GM18861 (cell line): ENCODE data around the gene PPP1R3G.

Experiments used
- ATAC-seq: cut with Tn5 transposase; IDR thresholded peaks from one replicate; pipeline ENCODE4 v1.9.1; 2021; ENCODE audit not compliant: unreplicated experiment

PPP1R3G gene

GRCh38 chr6:5093231-5094015, 8.3 kb downstream of the PPP1R3G start:
- no peak for ATAC-seq

GRCh38 chr6:5094327-5094726, 9.2 kb downstream of the PPP1R3G start:
- no peak for ATAC-seq

- ATAC-seq, result peak; percentile 75
These were observed 10.1 kb downstream of the PPP1R3G start for GRCh38 chr6:5095236-5095635.

GRCh38 chr6:5096482-5096881, 11.3 kb downstream of the PPP1R3G start:
- ATAC-seq, result no peak

GRCh38 chr6:5098501-5099270, 13.5 kb downstream of the PPP1R3G start:
- no peak for ATAC-seq

- no peak for ATAC-seq
These were observed 14.4 kb downstream of the PPP1R3G start for GRCh38 chr6:5099537-5099936.

GRCh38 chr6:5100806-5101205, 15.7 kb downstream of the PPP1R3G start:
- ATAC-seq, result no peak

GRCh38 chr6:5102267-5102970, 17.3 kb downstream of the PPP1R3G start:
- ATAC-seq, result no peak

- ATAC-seq, result no peak
These were observed 18.1 kb downstream of the PPP1R3G start for GRCh38 chr6:5103250-5103649.

GRCh38 chr6:5104667-5105066, 19.5 kb downstream of the PPP1R3G start:
- ATAC-seq, result no peak

- ATAC-seq, result no peak
These were observed 20.0 kb downstream of the PPP1R3G start for GRCh38 chr6:5105146-5105545.

- ATAC-seq, result no peak
These were observed 22.2 kb downstream of the PPP1R3G start for GRCh38 chr6:5107341-5107740.

- ATAC-seq, result no peak
These were observed 22.9 kb downstream of the PPP1R3G start for GRCh38 chr6:5108068-5108467.

GRCh38 chr6:5108536-5109150, 23.5 kb downstream of the PPP1R3G start:
- no peak for ATAC-seq

- no peak for ATAC-seq
These were observed 24.3 kb downstream of the PPP1R3G start for GRCh38 chr6:5109436-5109835.

GRCh38 chr6:5110246-5110645, 25.1 kb downstream of the PPP1R3G start:
- no peak for ATAC-seq

GRCh38 chr6:5111626-5112025, 26.5 kb downstream of the PPP1R3G start:
- ATAC-seq, result no peak

- ATAC-seq, result no peak
These were observed 27.1 kb downstream of the PPP1R3G start for GRCh38 chr6:5112066-5112799.

GRCh38 chr6:5113096-5113495, 28.0 kb downstream of the PPP1R3G start:
- no peak for ATAC-seq

GRCh38 chr6:5115168-5115567, 30.0 kb downstream of the PPP1R3G start:
- ATAC-seq, result no peak
